CD4-positive, alpha-beta T cell (primary cell): ENCODE measurements around the gene FGF8. TPM values are rescaled to one million over a fixed set of nuclear protein-coding genes. Genes with fewer than 3 reads are reported as not detected.

Source experiments
- ATAC-seq: fragments of 200-7000 bp; cut with Tn5 transposase; one replicate; pipeline ENCODE4 v1.10.0; 2022; ENCODE audit warnings: mild to moderate bottlenecking; ENCODE audit not compliant: poor library complexity
- CTCF ChIA-PET: fragments of 350-600 bp; sonication (Branson Sonifier 250); formaldehyde crosslinking; loops from one replicate; lab custom pipeline; 2021; ENCODE audit warnings: antibody characterized with exemption, inconsistent platforms; lab: Charles Lee
- POLR2A ChIA-PET: fragments of 350-600 bp; sonication (Branson Sonifier 250); formaldehyde crosslinking; loops from one replicate; lab custom pipeline; 2021; ENCODE audit warnings: antibody characterized with exemption, inconsistent platforms; lab: Charles Lee
- DNase-seq, 14 experiments: peaks; one replicate each; pipeline ENCODE4 v3.0.0-alpha.2; 2013 to 2020; ENCODE audit warnings: mixed read lengths in 2 of 14
- H3K27ac ChIP-seq, 2 donors: one replicate each; pipeline versions ENCODE4 v1.5.1 to v1.7.0; 2013; ENCODE audit warnings: low read length in 2 of 2, low read depth in 1 of 2, mild to moderate bottlenecking in 1 of 2
- H3K27me3 ChIP-seq, 2 experiments: 1 replicate in 1 of 2; 2 replicates in 1 of 2; pipeline versions ENCODE4 v1.6.1 to v1.7.0; 2013; ENCODE audit warnings: low read length in 2 of 2, control low read depth in 1 of 2, mild to moderate bottlenecking in 1 of 2, moderate library complexity in 1 of 2; ENCODE audit not compliant: insufficient read depth in 2 of 2, control insufficient read depth in 1 of 2
- H3K36me3 ChIP-seq: one replicate; pipeline ENCODE4 v1.6.1; 2013; ENCODE audit warnings: low read length, control low read depth; ENCODE audit not compliant: insufficient read depth
- H3K4me1 ChIP-seq: one replicate; pipeline ENCODE4 v1.6.1; 2013; ENCODE audit warnings: low read length, control low read depth; ENCODE audit not compliant: insufficient read depth
- H3K4me3 ChIP-seq: one replicate; pipeline ENCODE4 v1.5.1; 2013; ENCODE audit warnings: mild to moderate bottlenecking, low read length, moderate library complexity
- H3K9me3 ChIP-seq, 2 experiments: 1 replicate in 1 of 2; 2 replicates in 1 of 2; pipeline versions ENCODE4 v1.6.1 to v1.7.0; 2013; ENCODE audit warnings: low read length in 2 of 2, mild to moderate bottlenecking in 2 of 2, control low read depth in 1 of 2, moderate library complexity in 1 of 2; ENCODE audit not compliant: control insufficient read depth in 1 of 2, insufficient read depth in 1 of 2
- H3K27ac Mint-ChIP-seq: one replicate; pipeline ENCODE4 v1.8.0; 2020; ENCODE audit warnings: mixed read lengths
- H3K27me3 Mint-ChIP-seq: one replicate; pipeline ENCODE4 v1.8.0; 2021; ENCODE audit warnings: mixed read lengths
- H3K36me3 Mint-ChIP-seq: one replicate; pipeline ENCODE4 v1.8.0; 2021; ENCODE audit warnings: low read depth, mixed read lengths
- H3K4me1 Mint-ChIP-seq: one replicate; pipeline ENCODE4 v1.8.0; 2021; ENCODE audit warnings: low read depth, mixed read lengths
- H3K4me3 Mint-ChIP-seq: one replicate; pipeline ENCODE4 v1.8.0; 2020; ENCODE audit warnings: mild to moderate bottlenecking, mixed read lengths
- H3K9me3 Mint-ChIP-seq: one replicate; pipeline ENCODE4 v1.8.0; 2020; ENCODE audit warnings: mixed read lengths
- CTCF ChIP-seq: fragments of 200-600 bp; IDR thresholded peaks from one replicate; pipeline ENCODE4 v1.8.0; 2022; ENCODE audit warnings: antibody characterized with exemption, mild to moderate bottlenecking
- intact Hi-C, 2 experiments: fragments of 100-400 bp; cut with DNase I in 1 of 2; cut with micrococcal nuclease in 1 of 2; formaldehyde crosslinking; loops; one replicate each; pipeline versions ENCODE4 v1.15.1 to v1.9.0; 2023 to 2025; cut with DNase I, micrococcal nuclease
- total RNA-seq, 174 experiments: library from RNA in 2 of 174; stranded (reverse) in 2 of 174; gene quantifications; one replicate each; pipeline ENCODE4 v1.2.3 and lab custom pipeline; 2021 to 2026

FGF8 gene
- total RNA-seq, 2 experiments from 2014 or later: not detected

GRCh38 chr10:101769541-101770180 is 6.3 kb downstream of the FGF8 start:
- H3K4me1 ChIP-seq: peaks cover 12% of the 10 kb centered on the region
- ChIA-PET CTCF (no interaction called here), POLR2A (no interaction called here)
- Mint-ChIP-seq H3K36me3 (no peaks in the 10 kb centered on the region), H3K27me3 (peaks cover 62% of the 10 kb centered on the region), H3K27ac (no peak overlapping the region), H3K4me3 (no peak overlapping the region), H3K9me3 (no peaks in the 10 kb centered on the region), H3K4me1 (peaks cover 11% of the 10 kb centered on the region)
- H3K4me3 ChIP-seq: no peak overlapping the region
- no peak for DNase-seq
- H3K27ac ChIP-seq: no peak overlapping the region
- intact Hi-C loops: no loop called here
- H3K27me3 ChIP-seq: peaks cover 40 to 47% of the 10 kb centered on the region in 2 experiments
- TF ChIP-seq CTCF: no peak
- H3K9me3 ChIP-seq: peaks cover 0 to 16% of the 10 kb centered on the region in 2 experiments
- no peaks in the 10 kb centered on the region for H3K36me3 ChIP-seq
- ATAC-seq: no peak

DNA sequence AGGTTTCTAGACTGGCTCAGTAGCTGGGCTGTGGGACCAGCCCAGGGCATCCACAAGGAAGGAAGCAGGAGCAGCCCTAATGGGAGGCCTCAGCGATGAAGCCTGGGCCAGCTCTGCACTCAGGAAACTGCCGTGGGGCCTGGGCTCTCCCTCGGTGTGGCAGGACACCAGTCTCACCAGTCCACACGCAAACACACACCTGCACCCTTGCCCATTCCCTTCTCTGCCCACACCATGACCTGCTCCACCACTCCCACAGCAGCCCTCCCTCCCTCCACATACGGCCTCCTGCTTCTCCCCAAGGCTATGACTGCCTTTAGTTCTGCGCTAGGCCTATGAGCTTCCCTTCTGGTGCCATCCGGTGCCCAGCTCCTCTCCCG is 7.1 kb downstream of the FGF8 start:
- Histone ChIP-seq H3K27me3 (peaks cover 33 to 39% of the 10 kb centered on the region in 2 experiments), H3K4me3 (no peak overlapping the region), H3K4me1 (peaks cover 5% of the 10 kb centered on the region), H3K36me3 (no peaks in the 10 kb centered on the region), H3K27ac (no peak overlapping the region), H3K9me3 (peaks cover 0 to 10% of the 10 kb centered on the region in 2 experiments)
- ATAC-seq (no peak), DNase-seq (no peak)
- ChIA-PET POLR2A (interaction anchor here (1.0 kb wide), 1 partner anchor 15 kb away, joined by 3 read pairs; the partner anchor contains the start of gene NPM3), CTCF (no interaction called here)
- no peak for TF ChIP-seq CTCF
- H3K4me1 Mint-ChIP-seq: peaks cover 2% of the 10 kb centered on the region
- H3K9me3 Mint-ChIP-seq: no peaks in the 10 kb centered on the region
- peaks cover 53% of the 10 kb centered on the region for H3K27me3 Mint-ChIP-seq
- no peaks in the 10 kb centered on the region for H3K36me3 Mint-ChIP-seq
- no peak overlapping the region for H3K27ac Mint-ChIP-seq
- no peak overlapping the region for H3K4me3 Mint-ChIP-seq
- intact Hi-C loops: no loop called here

GRCh38 chr10:101767966-101768790 is 7.7 kb downstream of the FGF8 start:
- no peak for DNase-seq
- Histone ChIP-seq H3K36me3 (no peaks in the 10 kb centered on the region), H3K27me3 (peaks cover 28 to 33% of the 10 kb centered on the region in 2 experiments), H3K4me3 (no peak overlapping the region), H3K4me1 (peaks cover under 1% of the 10 kb centered on the region), H3K9me3 (peaks cover 0 to 10% of the 10 kb centered on the region in 2 experiments), H3K27ac (no peak overlapping the region)
- TF ChIP-seq CTCF: no peak
- ChIA-PET CTCF (no interaction called here), POLR2A (interaction anchor here (1.0 kb wide), 1 partner anchor 15 kb away, joined by 3 read pairs; the partner anchor contains the start of gene NPM3)
- no peaks in the 10 kb centered on the region for H3K9me3 Mint-ChIP-seq
- H3K27ac Mint-ChIP-seq: no peak overlapping the region
- ATAC-seq: no peak
- H3K36me3 Mint-ChIP-seq: no peaks in the 10 kb centered on the region
- no peak overlapping the region for H3K4me3 Mint-ChIP-seq
- intact Hi-C loops: no loop called here
- H3K4me1 Mint-ChIP-seq: no peaks in the 10 kb centered on the region
- peaks cover 47% of the 10 kb centered on the region for H3K27me3 Mint-ChIP-seq
